Peyer's patch (tissue), 4 donors: ENCODE results near the gene CCT8L2. TPM values are rescaled to one million over a fixed set of nuclear protein-coding genes. Genes with fewer than 3 reads are reported as not detected.
"Not testable (repeated sequence)": the region's sequence is repeated elsewhere in the genome, so short reads cannot be mapped to it uniquely, and the experiment has no call there.

Experiments used
- DNase-seq, 3 donors: peaks; one replicate each; pipeline ENCODE4 v3.0.0-alpha.2; 2017 to 2019
- H3K27ac ChIP-seq, 4 donors: fragments of 200-600 bp; sonication (generic); one replicate each; pipeline ENCODE4 v1.5.1; 2016 to 2019
- H3K27me3 ChIP-seq, 2 donors: fragments of 200-600 bp; sonication (generic); one replicate each; pipeline ENCODE4 v1.5.1; 2019
- H3K36me3 ChIP-seq, 3 donors: fragments of 200-600 bp; sonication (generic); one replicate each; pipeline ENCODE4 v1.5.1; 2016 to 2019
- H3K4me1 ChIP-seq, 4 donors: fragments of 200-600 bp; sonication (generic); one replicate each; pipeline ENCODE4 v1.5.1; 2016 to 2019
- H3K4me3 ChIP-seq, 4 donors: fragments of 200-600 bp; sonication (generic); 1 replicate in 3 of 4; 2 replicates in 1 of 4; pipeline ENCODE4 v1.5.1; 2016 to 2019; ENCODE audit warnings: mild to moderate bottlenecking in 1 of 4
- H3K9me3 ChIP-seq, 4 donors: fragments of 200-600 bp; sonication (generic); one replicate each; pipeline ENCODE4 v1.5.1; 2016 to 2019; ENCODE audit warnings: mild to moderate bottlenecking in 1 of 4
- CTCF ChIP-seq, 6 experiments: fragments of 450-650 bp in 4 of 6; fragments of 200-600 bp in 2 of 6; sonication (generic) in 1 of 6; IDR thresholded peaks; one replicate each; pipeline ENCODE4 v1.5.1; 2017 to 2019; ENCODE audit warnings: antibody characterized with exemption in 6 of 6, mild to moderate bottlenecking in 3 of 6, moderate library complexity in 1 of 6
- POLR2A ChIP-seq, 2 donors: fragments of 450-650 bp; IDR thresholded peaks; one replicate each; pipeline ENCODE4 v1.5.1; 2017; ENCODE audit warnings: antibody characterized with exemption in 2 of 2, mild to moderate bottlenecking in 2 of 2, moderate library complexity in 2 of 2
- total RNA-seq, 4 donors: library from RNA; depleted of rRNA; stranded (reverse); fragments of >200 nt; gene quantifications; one replicate each; pipeline ENCODE4 v1.1.0, GENCODE V29; 2016

The CCT8L2 gene
- total RNA-seq, 4 donors from 2014 or later: not detected

- TF ChIP-seq POLR2A (IDR thresholded peaks at IDR 0.05) (no peak), CTCF (IDR thresholded peaks at IDR 0.05) (no peak)
- Histone ChIP-seq H3K4me1 (no peaks in the 10 kb centered on the region), H3K27me3 (no peaks in the 10 kb centered on the region), H3K36me3 (no peaks in the 10 kb centered on the region), H3K9me3 (peaks cover 0 to 9% (median 3%) of the 10 kb centered on the region in 4 donors), H3K4me3 (no peak overlapping the region), H3K27ac (no peak overlapping the region)
- DNase-seq: peak in 1 of 3 donors; percentile 37
Observed at GRCh38 chr22:16559056-16559955, 33.3 kb downstream of the CCT8L2 start.

GRCh38 chr22:16558376-16558945 lies 34.1 kb downstream of the CCT8L2 start:
- H3K4me1 ChIP-seq, H3K27me3 ChIP-seq, H3K27ac ChIP-seq, H3K36me3 ChIP-seq, H3K4me3 ChIP-seq, H3K9me3 ChIP-seq, DNase-seq: not testable (repeated sequence)

- DNase-seq, H3K36me3 ChIP-seq, H3K27me3 ChIP-seq, H3K27ac ChIP-seq, H3K4me3 ChIP-seq, H3K4me1 ChIP-seq: not testable (repeated sequence)
- H3K9me3 ChIP-seq: peaks cover 0 to 13% (median 3%) of the 10 kb centered on the region in 4 donors
Observed at GRCh38 chr22:16557511-16557910, 35.1 kb downstream of the CCT8L2 start.

GRCh38 chr22:16555077-16555994 lies 37.3 kb downstream of the CCT8L2 start:
- H3K36me3 ChIP-seq, H3K4me3 ChIP-seq, H3K4me1 ChIP-seq, H3K27me3 ChIP-seq, DNase-seq, H3K27ac ChIP-seq: not testable (repeated sequence)
- peaks cover 0 to 13% (median 3%) of the 10 kb centered on the region in 4 donors for H3K9me3 ChIP-seq

GRCh38 chr22:16543310-16543709 lies 49.3 kb downstream of the CCT8L2 start:
- not testable (repeated sequence) for H3K4me3 ChIP-seq, H3K9me3 ChIP-seq, H3K4me1 ChIP-seq, H3K27me3 ChIP-seq, DNase-seq, H3K36me3 ChIP-seq, H3K27ac ChIP-seq

Other genes starting within 250 kb of the CCT8L2 start
- gene XKR3, start 232.6 kb upstream of the CCT8L2 start, total RNA-seq: not detected